GM13977 (cell line): Measurements from ENCODE around the gene CSRNP2.
"Not testable (repeated sequence)": the region's sequence is repeated elsewhere in the genome, so short reads cannot be mapped to it uniquely, and the experiment has no call there.

Source experiments
- DNase-seq: peaks from one replicate; pipeline ENCODE4 v3.0.0; 2012; ENCODE audit warnings: low spot score
- in situ Hi-C: fragments of 300-500 bp; cut with MboI; formaldehyde crosslinking; loops from one replicate; pipeline ENCODE4 v1.12.0; 2022; ENCODE audit warnings: low sequenced_read_pairs, low pct_unique_long_range_greater_than_20kb, mixed read lengths, inconsistent platforms; ENCODE audit not compliant: unreplicated experiment
- TF ChIP-seq, protein P1 (sequence below): IDR thresholded peaks from 2 replicates; pipeline ENCODE4 v1.5.1; 2012; ENCODE audit warnings: mild to moderate bottlenecking, control low read depth; ENCODE audit not compliant: insufficient read depth; ENCODE audit errors: extremely low read depth, missing control alignments

CSRNP2 gene

DNA sequence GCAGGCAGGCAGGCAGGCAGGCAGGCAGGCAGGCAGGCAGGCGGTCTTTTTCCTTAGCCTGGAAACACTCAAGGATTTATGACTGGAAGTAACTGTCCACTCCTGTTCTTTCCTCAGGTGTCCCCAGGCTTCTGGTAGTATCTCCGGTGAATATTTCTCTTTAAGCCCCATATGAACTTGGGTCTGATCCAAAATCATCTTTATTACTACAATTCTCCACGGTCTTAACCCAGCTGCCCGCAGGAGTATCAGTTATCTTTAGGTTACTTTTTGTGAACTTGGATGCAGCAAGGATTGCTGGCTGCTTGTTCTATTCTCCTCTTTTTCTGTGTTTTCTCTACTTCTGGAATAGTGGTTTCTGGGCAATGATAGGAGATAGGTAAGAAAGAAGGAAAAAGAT is 3.3 kb downstream of the CSRNP2 start:
- in situ Hi-C loops, result no loop called here

DNA sequence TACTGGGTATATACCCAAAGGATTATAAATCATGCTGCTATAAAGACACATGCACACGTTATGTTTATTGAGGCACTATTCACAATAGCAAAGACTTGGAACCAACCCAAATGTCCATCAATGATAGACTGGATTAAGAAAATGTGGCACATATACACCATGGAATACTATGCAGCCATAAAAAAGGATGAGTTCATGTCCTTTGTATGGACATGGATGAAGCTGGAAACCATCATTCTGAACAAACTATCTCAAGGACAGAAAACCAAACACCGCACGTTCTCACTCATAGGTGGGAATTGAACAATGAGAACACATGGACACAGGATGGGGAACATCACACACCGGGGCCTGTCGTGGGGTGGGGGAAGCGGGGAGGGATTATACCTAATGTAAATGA is 4.5 kb downstream of the CSRNP2 start:
- in situ Hi-C loops, DNase-seq: not testable (repeated sequence)

More for the DNA sequence above, 3.3 kb downstream of the CSRNP2 start:
- DNase-seq, result no peak
- TF ChIP-seq, protein P1, sequence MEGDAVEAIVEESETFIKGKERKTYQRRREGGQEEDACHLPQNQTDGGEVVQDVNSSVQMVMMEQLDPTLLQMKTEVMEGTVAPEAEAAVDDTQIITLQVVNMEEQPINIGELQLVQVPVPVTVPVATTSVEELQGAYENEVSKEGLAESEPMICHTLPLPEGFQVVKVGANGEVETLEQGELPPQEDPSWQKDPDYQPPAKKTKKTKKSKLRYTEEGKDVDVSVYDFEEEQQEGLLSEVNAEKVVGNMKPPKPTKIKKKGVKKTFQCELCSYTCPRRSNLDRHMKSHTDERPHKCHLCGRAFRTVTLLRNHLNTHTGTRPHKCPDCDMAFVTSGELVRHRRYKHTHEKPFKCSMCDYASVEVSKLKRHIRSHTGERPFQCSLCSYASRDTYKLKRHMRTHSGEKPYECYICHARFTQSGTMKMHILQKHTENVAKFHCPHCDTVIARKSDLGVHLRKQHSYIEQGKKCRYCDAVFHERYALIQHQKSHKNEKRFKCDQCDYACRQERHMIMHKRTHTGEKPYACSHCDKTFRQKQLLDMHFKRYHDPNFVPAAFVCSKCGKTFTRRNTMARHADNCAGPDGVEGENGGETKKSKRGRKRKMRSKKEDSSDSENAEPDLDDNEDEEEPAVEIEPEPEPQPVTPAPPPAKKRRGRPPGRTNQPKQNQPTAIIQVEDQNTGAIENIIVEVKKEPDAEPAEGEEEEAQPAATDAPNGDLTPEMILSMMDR, result no peak

DNA sequence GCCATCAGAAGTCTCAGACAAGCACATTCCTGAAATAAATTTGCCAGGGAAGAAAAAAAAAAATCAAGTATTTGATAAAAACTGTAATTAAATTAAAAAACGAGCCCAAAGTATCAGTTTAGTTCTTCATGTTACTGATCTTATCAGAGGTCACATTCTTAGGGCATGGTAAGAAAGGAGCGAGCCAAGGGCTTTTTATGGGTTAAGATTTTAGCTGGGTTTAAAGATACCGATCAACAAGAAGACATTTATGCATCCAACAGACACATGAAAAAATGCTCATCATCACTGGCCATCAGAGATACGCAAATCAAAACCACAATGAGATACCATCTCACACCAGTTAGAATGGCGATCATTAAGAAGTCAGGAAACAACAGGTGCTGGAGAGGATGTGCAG is 5.0 kb downstream of the CSRNP2 start:
- DNase-seq, in situ Hi-C loops: not testable (repeated sequence)

DNA sequence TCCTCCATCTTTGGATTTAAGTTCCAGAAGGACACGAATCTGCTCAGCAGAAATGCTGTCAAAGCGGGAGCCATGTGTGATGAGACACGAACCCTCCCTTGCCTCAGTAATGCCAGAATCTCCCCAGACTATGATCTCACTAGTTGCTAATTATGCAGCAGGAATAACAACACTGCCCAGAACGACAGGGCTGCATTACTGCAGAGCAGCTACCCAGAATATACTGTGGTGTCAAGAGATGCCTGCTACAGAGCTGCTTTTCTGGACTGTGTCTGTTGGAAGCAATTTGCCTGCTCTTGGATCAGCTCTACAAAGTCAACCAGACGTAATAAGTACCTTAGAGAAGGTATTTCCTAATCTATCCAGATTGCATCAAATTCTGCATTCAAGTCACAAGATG is 5.5 kb downstream of the CSRNP2 start:
- in situ Hi-C loops, result no loop called here
- TF ChIP-seq, protein P1, result no peak
- DNase-seq, result no peak

DNA sequence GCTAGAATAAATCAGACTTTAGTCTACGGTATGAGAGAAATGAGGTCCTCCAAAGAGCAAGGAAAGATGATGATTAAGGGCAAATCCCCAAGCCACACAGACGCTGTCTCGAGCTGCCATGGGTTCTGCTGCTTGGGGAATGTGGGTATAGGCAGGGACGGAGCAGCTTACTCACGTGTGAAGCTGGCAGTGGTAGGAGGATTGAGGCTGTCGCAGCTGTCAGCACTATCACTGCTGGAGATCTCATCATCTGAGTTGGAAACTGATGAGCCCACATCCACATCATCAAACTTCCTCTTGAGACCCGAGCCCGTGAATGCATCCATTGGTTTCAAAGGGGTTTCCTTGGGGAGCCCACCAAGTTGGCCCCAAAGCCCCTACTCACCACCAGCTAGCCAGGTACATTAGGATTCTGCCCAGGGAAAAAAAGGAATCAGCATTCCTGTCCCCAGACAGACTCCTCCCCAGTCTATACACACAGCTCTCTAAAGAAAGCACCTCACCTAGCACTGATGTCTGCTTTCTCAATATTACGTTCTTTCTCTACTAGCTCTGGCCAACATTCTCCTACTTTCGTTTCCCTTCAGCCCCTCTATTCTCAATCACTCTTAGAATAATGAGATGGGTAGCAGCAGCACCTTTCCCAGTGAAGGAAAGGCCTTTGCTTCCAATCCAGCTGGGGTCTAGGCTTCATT is 7.0 kb downstream of the CSRNP2 start:
- in situ Hi-C loops, result no loop called here

DNA sequence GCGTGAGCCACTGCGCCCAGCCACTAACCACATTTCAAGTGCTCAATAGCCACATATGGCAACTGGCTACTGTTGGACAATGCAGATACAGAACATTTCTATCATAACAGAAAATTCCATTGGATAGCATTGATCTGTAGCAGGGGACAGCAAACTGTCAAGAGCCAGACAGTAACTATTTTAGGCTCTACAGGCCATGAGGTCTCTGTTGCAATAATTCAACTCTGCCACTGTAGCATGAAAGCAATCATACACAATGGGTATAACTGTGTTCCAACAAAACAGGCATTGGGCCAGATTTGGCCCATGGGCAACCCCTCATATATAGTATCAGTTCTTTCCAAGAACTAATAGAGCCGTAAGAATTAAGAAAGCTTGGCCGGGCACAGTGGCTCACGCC is 8.0 kb downstream of the CSRNP2 start:
- TF ChIP-seq, protein P1, result no peak
- in situ Hi-C loops, result no loop called here
- no peak for DNase-seq

More for the DNA sequence above, 7.0 kb downstream of the CSRNP2 start:
- TF ChIP-seq, protein P1, result no peak
- DNase-seq, result no peak

DNA sequence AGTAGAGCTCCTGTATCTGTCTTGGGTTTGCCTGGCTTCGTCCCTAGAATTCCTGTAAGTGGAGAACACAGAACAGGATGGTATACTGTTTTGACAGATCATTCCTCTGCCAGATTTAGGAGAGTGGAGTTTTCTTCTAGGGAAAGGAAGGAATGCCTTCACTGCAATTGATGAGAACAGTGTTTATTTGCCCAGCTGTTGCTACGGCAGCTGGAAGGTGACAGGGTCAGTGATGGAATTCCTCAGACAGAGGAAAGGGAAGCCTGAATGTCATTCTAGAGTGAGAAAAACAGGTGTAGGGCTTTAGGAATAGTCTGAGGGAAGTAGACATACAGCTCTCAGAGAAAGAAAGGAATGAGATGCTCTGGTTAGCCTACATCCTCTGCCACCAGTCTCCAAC is 11.7 kb downstream of the CSRNP2 start:
- TF ChIP-seq, protein P1, result no peak
- in situ Hi-C loops, result loop anchor here (25.0 kb wide), 1 partner anchor 266 kb away; the partner anchor contains the start of gene CELA1
- no peak for DNase-seq
